Gastrocnemius medialis (tissue), 4 donors: ENCODE results near the gene RPAP3.

ENCODE experiments used
- CTCF ChIP-seq, 5 experiments: fragments of 450-650 bp in 3 of 5; fragments of 200-600 bp in 2 of 5; sonication (generic) in 2 of 5; IDR thresholded peaks in 4 of 5; conservative IDR thresholded peaks in 1 of 5; 1 replicate in 4 of 5; 2 replicates in 1 of 5; pipeline ENCODE4 v1.5.1; 2016 to 2019; ENCODE audit warnings: antibody characterized with exemption in 5 of 5, mild to moderate bottlenecking in 3 of 5, moderate library complexity in 3 of 5
- POLR2A ChIP-seq, 2 donors: fragments of 450-650 bp; IDR thresholded peaks; one replicate each; pipeline ENCODE4 v1.6.1; 2017; ENCODE audit warnings: antibody characterized with exemption in 2 of 2, mild to moderate bottlenecking in 2 of 2, moderate library complexity in 2 of 2

GRCh38 chr12:47672068-47672467 is 33.8 kb downstream of the RPAP3 start:
- no peak for TF ChIP-seq POLR2A (IDR thresholded peaks at IDR 0.05)
- TF ChIP-seq CTCF (IDR thresholded peaks at IDR 0.05 in 4 of 5, conservative IDR thresholded peaks at IDR 0.05 in 1 of 5): no peak
